Stimulated activated CD8-positive, alpha-beta memory T cell treated with anti-CD3 and anti-CD28 coated beads, Interleukin-12 subunit alpha, Interleukin-12 subunit beta, amount 100 ng/mL, for 1 hour (primary cell): ENCODE results near the gene JOSD2.
"Not testable (repeated sequence)": the region's sequence is repeated elsewhere in the genome, so short reads cannot be mapped to it uniquely, and the experiment has no call there.

Source experiments
- DNase-seq: peaks from one replicate; pipeline ENCODE4 v3.0.0-alpha.2; 2020; ENCODE audit warnings: low read depth

The JOSD2 gene

GRCh38 chr19:50475736-50476223 is 35.2 kb downstream of the JOSD2 start:
- DNase-seq, result no peak

- DNase-seq, result no peak
Observed at GRCh38 chr19:50475101-50475568, 35.9 kb downstream of the JOSD2 start.

- DNase-seq, result not testable (repeated sequence)
Observed at GRCh38 chr19:50473336-50473735, 37.7 kb downstream of the JOSD2 start.

GRCh38 chr19:50468818-50469217 is 42.2 kb downstream of the JOSD2 start:
- no peak for DNase-seq

GRCh38 chr19:50467566-50467965 is 43.4 kb downstream of the JOSD2 start:
- DNase-seq, result no peak

- no peak for DNase-seq
Observed at GRCh38 chr19:50466706-50467039, 44.3 kb downstream of the JOSD2 start.

- no peak for DNase-seq
Observed at GRCh38 chr19:50465986-50466705, 44.8 kb downstream of the JOSD2 start.

GRCh38 chr19:50465000-50465399 is 46.0 kb downstream of the JOSD2 start:
- no peak for DNase-seq

- no peak for DNase-seq
Observed at GRCh38 chr19:50464348-50464747, 46.6 kb downstream of the JOSD2 start.

GRCh38 chr19:50462970-50463369 is 48.0 kb downstream of the JOSD2 start:
- DNase-seq, result no peak

GRCh38 chr19:50461066-50461875 is 49.7 kb downstream of the JOSD2 start:
- DNase-seq, result peak; percentile 28

- DNase-seq, result no peak
Observed at GRCh38 chr19:50460161-50460765, 50.7 kb downstream of the JOSD2 start.

- no peak for DNase-seq
Observed at GRCh38 chr19:50459638-50460037, 51.4 kb downstream of the JOSD2 start.

GRCh38 chr19:50459067-50459456 is 51.9 kb downstream of the JOSD2 start:
- no peak for DNase-seq

- DNase-seq, result no peak
Observed at GRCh38 chr19:50458396-50459066, 52.5 kb downstream of the JOSD2 start.

GRCh38 chr19:50457300-50457699 is 53.7 kb downstream of the JOSD2 start:
- DNase-seq, result no peak
